ENCODE measurements around the gene KLHL22. TPM values are rescaled to one million over a fixed set of nuclear protein-coding genes. Genes with fewer than 3 reads are reported as not detected.

The KLHL22 gene
- total and polyA plus RNA-seq, 8 donors: 9.9 to 22.9 (median 13.2) TPM

DNA sequence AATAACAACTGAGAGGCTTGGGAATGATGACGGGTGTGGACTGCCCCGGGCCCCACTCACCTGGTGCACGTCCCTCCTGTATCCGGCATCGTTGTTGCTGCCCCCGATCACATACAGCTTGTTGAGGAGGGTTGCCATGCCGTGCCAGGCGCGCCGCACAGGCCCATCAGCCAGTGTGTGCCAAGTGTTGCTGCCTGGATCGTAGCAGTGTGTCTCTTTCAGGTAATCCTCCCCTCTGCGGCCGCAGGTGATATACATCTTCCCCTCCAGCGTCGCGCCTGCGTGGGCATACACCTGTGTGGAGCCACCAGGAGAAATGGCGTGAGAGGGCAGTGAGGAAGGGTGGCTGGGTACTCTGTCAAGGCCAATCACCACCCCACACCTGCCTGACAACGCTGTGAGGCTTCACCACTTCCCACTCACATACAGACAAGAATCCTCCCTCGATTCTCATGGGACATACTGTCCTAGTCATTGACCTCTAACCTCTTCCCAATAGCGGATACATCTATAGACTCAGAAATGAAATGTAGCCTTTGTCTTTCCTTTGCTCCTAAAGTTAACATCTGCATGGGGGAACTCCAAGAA, 49.1 kb downstream of the KLHL22 start:
- no peaks in the 10 kb centered on the region for H3K4me1 ChIP-seq
- intact Hi-C loops (cut with DNase I): no loop called here
- FAIRE-seq (no peak), DNase-seq (peak in 1 of 6 donors; percentile 28), ATAC-seq (no peak)
- H3K4me3 ChIP-seq: no peak overlapping the region
- peaks cover 0 to 21% (median 9%) of the 10 kb centered on the region in 3 donors for H3K36me3 ChIP-seq
- TF ChIP-seq, protein P1, sequence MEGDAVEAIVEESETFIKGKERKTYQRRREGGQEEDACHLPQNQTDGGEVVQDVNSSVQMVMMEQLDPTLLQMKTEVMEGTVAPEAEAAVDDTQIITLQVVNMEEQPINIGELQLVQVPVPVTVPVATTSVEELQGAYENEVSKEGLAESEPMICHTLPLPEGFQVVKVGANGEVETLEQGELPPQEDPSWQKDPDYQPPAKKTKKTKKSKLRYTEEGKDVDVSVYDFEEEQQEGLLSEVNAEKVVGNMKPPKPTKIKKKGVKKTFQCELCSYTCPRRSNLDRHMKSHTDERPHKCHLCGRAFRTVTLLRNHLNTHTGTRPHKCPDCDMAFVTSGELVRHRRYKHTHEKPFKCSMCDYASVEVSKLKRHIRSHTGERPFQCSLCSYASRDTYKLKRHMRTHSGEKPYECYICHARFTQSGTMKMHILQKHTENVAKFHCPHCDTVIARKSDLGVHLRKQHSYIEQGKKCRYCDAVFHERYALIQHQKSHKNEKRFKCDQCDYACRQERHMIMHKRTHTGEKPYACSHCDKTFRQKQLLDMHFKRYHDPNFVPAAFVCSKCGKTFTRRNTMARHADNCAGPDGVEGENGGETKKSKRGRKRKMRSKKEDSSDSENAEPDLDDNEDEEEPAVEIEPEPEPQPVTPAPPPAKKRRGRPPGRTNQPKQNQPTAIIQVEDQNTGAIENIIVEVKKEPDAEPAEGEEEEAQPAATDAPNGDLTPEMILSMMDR (IDR thresholded peaks at IDR 0.05): no peak
- H3K27ac ChIP-seq: no peak overlapping the region
- no peaks in the 10 kb centered on the region for H3K27me3 ChIP-seq
- no peaks in the 10 kb centered on the region for H3K9me3 ChIP-seq
- 92 to 95% methylated on average over 21 of the region's 21 CpGs for WGBS, 2 donors

DNA sequence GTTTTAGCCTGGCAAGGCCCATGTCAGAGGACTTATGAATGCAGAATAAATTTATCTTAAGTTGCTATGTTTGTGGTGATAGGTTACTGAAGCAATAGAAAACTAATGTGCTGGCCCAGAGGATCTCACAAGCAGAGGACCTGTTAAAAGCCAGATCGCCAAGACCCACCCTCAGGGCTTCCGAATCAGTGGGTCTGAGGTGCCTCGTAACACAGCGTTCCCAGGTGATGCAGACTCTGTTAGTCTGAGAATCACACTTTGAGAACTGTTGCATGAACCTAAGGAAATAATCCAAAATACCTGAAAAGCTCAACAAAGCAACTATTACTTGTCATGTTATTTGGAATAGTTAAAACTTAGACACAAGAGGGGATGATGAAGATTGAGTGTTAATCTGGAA, 51.3 kb downstream of the KLHL22 start:
- 95 to 97% methylated on average over 4 of the region's 4 CpGs for WGBS, 2 donors
- intact Hi-C loops (cut with DNase I): no loop called here

DNA sequence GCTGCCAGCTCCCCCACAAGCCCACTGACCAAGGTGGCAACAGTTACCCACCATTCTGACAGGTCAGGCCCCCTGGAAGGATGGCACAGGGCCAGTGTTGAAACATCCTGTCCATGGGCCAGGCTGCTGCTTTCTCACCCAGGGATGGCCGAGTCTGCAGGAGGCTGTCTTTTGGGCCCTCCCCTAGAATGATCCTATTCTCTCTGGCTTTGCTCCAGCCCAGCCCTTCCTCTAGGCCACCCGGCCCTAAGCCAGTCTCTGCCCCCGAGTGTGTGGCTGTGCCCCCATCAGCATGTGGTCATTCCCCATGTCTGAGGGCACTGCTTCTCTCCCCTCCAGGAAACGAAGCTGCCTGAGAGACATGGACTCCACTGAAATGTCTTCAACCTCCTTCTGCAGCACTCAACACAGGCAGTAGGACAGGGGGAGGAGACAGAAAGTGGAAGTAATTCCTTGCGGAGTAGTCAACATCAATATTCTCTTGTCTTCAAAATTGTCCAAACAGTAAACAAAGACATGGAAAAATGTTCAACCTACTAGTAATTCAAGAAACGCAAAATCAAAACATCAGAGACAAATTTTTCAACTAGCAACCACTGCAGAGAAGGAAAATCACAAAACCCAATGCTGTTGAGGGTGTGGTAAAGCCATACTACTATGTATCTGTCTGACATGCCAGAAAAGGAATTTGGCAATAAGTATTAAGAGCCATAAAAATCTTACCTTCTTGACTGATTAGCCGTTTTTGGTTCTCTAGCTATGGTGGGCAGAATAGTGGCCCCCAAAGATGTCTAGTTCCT, 52.9 kb downstream of the KLHL22 start:
- Histone ChIP-seq H3K27me3 (no peaks in the 10 kb centered on the region), H3K4me1 (no peaks in the 10 kb centered on the region), H3K9me3 (no peaks in the 10 kb centered on the region), H3K4me3 (no peak overlapping the region), H3K27ac (no peak overlapping the region), H3K36me3 (peaks cover 0 to 21% (median 9%) of the 10 kb centered on the region in 3 donors)
- TF ChIP-seq, protein P1 (IDR thresholded peaks at IDR 0.05): no peak
- 84 to 90% methylated on average over 7 of the region's 7 CpGs for WGBS, 2 donors
- DNase-seq: peak in 1 of 6 donors; percentile 15
- FAIRE-seq: no peak
- intact Hi-C loops (cut with DNase I): no loop called here
- no peak for ATAC-seq

More for the DNA sequence above, 51.3 kb downstream of the KLHL22 start:
- FAIRE-seq (no peak), DNase-seq (peak in 1 of 6 donors; percentile 3), ATAC-seq (no peak)
- H3K4me3 ChIP-seq: no peak overlapping the region
- no peaks in the 10 kb centered on the region for H3K9me3 ChIP-seq
- H3K27me3 ChIP-seq: no peaks in the 10 kb centered on the region
- H3K36me3 ChIP-seq: peaks cover 0 to 21% (median 9%) of the 10 kb centered on the region in 3 donors
- no peak overlapping the region for H3K27ac ChIP-seq
- TF ChIP-seq, protein P1 (IDR thresholded peaks at IDR 0.05): no peak
- H3K4me1 ChIP-seq: no peaks in the 10 kb centered on the region

DNA sequence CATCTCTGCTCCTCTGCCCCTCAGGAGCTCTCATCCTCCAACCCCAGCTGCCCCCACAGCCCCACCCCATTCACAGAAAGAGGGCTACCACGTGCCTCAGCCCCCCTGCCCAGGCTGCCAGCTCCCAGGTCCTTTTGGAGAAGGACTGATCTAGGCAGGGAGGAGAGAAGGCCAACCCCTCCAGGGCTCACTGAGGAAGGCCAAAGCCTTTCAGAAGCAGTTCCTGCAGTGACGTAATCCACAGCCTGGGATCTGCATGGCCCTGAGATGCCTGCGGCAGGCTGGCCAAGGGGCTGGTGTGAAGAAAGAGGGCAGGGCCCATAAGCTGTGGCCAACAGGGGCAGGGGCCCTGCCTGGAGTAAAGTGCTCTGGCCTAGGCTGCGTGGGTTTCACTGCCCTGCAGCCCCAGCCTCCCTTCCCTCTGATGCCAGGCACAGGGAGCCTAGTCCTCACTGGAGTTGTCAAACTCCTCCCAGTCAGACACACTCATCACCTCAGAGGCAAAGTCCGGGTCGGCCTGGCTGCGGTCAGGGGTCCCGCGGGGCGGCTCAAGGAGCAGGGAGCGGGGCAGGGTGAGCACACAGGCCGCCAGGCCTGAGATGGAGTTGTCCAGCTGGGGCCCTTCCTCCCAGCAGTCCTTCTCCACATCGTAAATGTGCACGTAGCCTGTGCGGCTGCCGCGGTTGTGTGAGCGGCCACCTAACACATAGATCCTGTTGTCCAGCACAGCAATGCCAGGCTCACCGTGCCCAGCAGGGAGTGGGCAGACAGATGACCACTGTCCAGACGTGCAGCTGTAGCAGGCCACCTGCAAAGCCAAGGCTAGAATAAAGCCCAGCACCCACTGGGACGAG, 53.7 kb downstream of the KLHL22 start:
- Histone ChIP-seq H3K4me1 (peaks cover 0 to under 1% (median 0%) of the 10 kb centered on the region in 3 donors), H3K27ac (no peak overlapping the region), H3K4me3 (no peak overlapping the region), H3K9me3 (no peaks in the 10 kb centered on the region), H3K27me3 (no peaks in the 10 kb centered on the region), H3K36me3 (peaks cover 0 to 21% (median 9%) of the 10 kb centered on the region in 3 donors)
- TF ChIP-seq, protein P1 (IDR thresholded peaks at IDR 0.05): no peak
- WGBS, 2 donors: 89 to 91% methylated on average over 17 to 21 of the region's 21 CpGs
- ATAC-seq (no peak), DNase-seq (peak in 2 of 6 donors; percentile 20 to 46), FAIRE-seq (no peak)
- intact Hi-C loops (cut with DNase I): no loop called here

Measured in pancreas (tissue), 10 donors.